HepG2 (cell line): ENCODE measurements around the gene VEZF1. TPM values are rescaled to one million over a fixed set of nuclear protein-coding genes. Genes with fewer than 3 reads are reported as not detected.

Source experiments
- HMGXB4 ChIP-seq, 2 experiments: sonication (generic) in 1 of 2; formaldehyde crosslinking in 1 of 2; IDR thresholded peaks; 2 replicates each; pipeline versions ENCODE4 v1.4.0 to v1.6.1; 2018 to 2020; ENCODE audit warnings: missing genetic modification reagents in 2 of 2, borderline replicate concordance in 1 of 2, low read depth in 1 of 2, mild to moderate bottlenecking in 1 of 2, missing biosample characterization in 1 of 2
- HOXA9 ChIP-seq: sonication (generic); formaldehyde crosslinking; IDR thresholded peaks from 2 replicates; pipeline ENCODE4 v1.8.1; 2022; ENCODE audit warnings: missing genetic modification reagents, mild to moderate bottlenecking, moderate library complexity, borderline replicate concordance
- KDM3A ChIP-seq: IDR thresholded peaks from 2 replicates; pipeline ENCODE4 v1.6.1; 2018; ENCODE audit warnings: low read depth, missing compliant biosample characterization
- ZFAT ChIP-seq: sonication (generic); formaldehyde crosslinking; conservative IDR thresholded peaks from 2 replicates; pipeline ENCODE4 v1.8.1; 2023; ENCODE audit warnings: missing genetic modification reagents, inconsistent platforms
- ZIK1 ChIP-seq: sonication (generic); formaldehyde crosslinking; IDR thresholded peaks from 2 replicates; pipeline ENCODE4 v1.5.0; 2020; ENCODE audit warnings: mild to moderate bottlenecking, low read depth, missing genetic modification reagents, borderline replicate concordance
- ZMYM3 ChIP-seq: sonication (generic); formaldehyde crosslinking; IDR thresholded peaks from 2 replicates; pipeline ENCODE4 v1.5.1; 2020; ENCODE audit warnings: mild to moderate bottlenecking, missing genetic modification reagents
- ZNF136 ChIP-seq: sonication (generic); formaldehyde crosslinking; IDR thresholded peaks from 2 replicates; pipeline ENCODE4 v1.8.1; 2022; ENCODE audit warnings: low read depth, mild to moderate bottlenecking, moderate library complexity, missing genetic modification reagents
- ZNF20 ChIP-seq: sonication (generic); formaldehyde crosslinking; IDR thresholded peaks from 2 replicates; pipeline ENCODE4 v1.4.0; 2020; ENCODE audit warnings: mild to moderate bottlenecking, moderate library complexity, missing genetic modification reagents
- ZNF503 ChIP-seq: sonication (generic); formaldehyde crosslinking; IDR thresholded peaks from 2 replicates; pipeline ENCODE4 v1.4.0; 2020; ENCODE audit warnings: missing genetic modification reagents
- ZNF740 ChIP-seq: sonication (generic); formaldehyde crosslinking; IDR thresholded peaks from 2 replicates; pipeline ENCODE4 v1.4.0; 2020; ENCODE audit warnings: missing genetic modification reagents
- polyA plus RNA-seq, 8 experiments: library from polyadenylated mRNA; depleted of rRNA in 3 of 8; stranded (reverse) in 7 of 8; unstranded in 1 of 8; fragments of >200 nt; fragmentation: Illumina TruSeq in 4 of 8; extraction: Trizol in 4 of 8; gene quantifications; 2 replicates each; pipeline versions ENCODE4 v1.2.1 to v1.2.3, GENCODE V29; 2011 to 2016; ENCODE audit warnings: low read depth in 4 of 8, missing spikeins in 1 of 8, mixed read lengths in 1 of 8; ENCODE audit not compliant: insufficient read depth in 1 of 8
- total RNA-seq, 5 experiments: library from RNA; depleted of rRNA; stranded (reverse); fragments of >200 nt; fragmentation: Illumina TruSeq; extraction: Trizol; gene quantifications; 2 replicates each; pipeline ENCODE4 v1.2.3, GENCODE V29; 2016; ENCODE audit warnings: low read depth in 1 of 5
- TF ChIP-seq, protein P1 (sequence below): sonication (generic); formaldehyde crosslinking; IDR thresholded peaks from 2 replicates; pipeline ENCODE4 v1.5.1; 2020; ENCODE audit warnings: missing genetic modification reagents, mild to moderate bottlenecking, borderline replicate concordance

The VEZF1 gene
- total and polyA plus RNA-seq, 2 of the 13 experiments (the other 11 are each of a cell fraction or from before 2014, with no cell fraction given): 45.9 to 49.7 TPM

DNA sequence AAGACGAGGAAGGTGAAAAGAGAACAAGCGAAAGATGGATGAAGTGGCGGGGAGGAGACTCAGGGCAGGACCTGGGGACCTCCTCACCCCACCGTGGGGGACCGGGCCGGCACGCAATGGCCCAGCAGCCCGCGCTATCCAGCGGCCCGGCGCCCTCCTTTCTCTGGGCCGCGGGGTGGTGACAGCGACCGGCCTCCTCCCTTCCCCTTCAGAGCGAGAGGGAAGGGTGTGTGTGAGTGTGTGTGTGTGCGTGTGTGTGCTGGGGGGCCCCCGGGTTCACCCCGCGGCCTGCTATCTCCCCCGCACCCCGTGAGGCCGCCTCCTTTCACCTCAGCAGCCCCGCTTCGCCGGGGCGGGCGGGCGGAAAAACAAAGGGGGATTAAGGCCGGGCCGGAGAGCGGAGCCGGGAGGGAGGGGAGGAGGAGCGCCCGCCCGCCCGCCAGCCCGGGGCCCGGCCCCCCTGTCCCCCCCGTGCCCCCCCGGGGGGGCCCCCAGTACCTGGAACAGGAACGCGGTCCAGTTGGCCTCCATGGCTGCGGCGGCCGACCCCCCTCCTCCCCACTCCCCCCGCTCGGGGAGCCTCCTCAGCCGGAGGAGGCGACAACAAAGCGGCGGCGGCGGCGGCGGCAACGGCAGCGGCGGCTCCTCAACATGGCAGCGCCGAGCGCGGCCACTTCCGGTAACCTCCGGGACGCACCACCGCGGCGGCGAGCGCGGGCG is at the start of gene VEZF1 (continued):
- TF ChIP-seq ZMYM3 (CRISPR knock-in tag) (no peak), ZNF136 (CRISPR knock-in tag) (peak; percentile 42; the same call in 1 of the 2 replicates), ZNF20 (CRISPR knock-in tag) (no peak), ZFAT (CRISPR knock-in tag) (no peak), HMGXB4 (CRISPR knock-in tag; IDR thresholded peaks at IDR 0.05; ENCODE audit: borderline replicate concordance in 1 of 2, low read depth in 1 of 2) (no peak; a peak in 2 of 4 replicates), HOXA9 (no peak), ZIK1 (CRISPR knock-in tag) (0 out of 2 replicates have a peak, but pooled peaks have one; percentile 41), KDM3A (CRISPR knock-in tag) (peak; percentile 80; the same call in 1 of the 2 replicates), ZNF740 (CRISPR knock-in tag) (peak; percentile 35; the same call in 1 of the 2 replicates), ZNF503 (CRISPR knock-in tag) (no peak; the same call in 1 of the 2 replicates)
- TF ChIP-seq, protein P1, sequence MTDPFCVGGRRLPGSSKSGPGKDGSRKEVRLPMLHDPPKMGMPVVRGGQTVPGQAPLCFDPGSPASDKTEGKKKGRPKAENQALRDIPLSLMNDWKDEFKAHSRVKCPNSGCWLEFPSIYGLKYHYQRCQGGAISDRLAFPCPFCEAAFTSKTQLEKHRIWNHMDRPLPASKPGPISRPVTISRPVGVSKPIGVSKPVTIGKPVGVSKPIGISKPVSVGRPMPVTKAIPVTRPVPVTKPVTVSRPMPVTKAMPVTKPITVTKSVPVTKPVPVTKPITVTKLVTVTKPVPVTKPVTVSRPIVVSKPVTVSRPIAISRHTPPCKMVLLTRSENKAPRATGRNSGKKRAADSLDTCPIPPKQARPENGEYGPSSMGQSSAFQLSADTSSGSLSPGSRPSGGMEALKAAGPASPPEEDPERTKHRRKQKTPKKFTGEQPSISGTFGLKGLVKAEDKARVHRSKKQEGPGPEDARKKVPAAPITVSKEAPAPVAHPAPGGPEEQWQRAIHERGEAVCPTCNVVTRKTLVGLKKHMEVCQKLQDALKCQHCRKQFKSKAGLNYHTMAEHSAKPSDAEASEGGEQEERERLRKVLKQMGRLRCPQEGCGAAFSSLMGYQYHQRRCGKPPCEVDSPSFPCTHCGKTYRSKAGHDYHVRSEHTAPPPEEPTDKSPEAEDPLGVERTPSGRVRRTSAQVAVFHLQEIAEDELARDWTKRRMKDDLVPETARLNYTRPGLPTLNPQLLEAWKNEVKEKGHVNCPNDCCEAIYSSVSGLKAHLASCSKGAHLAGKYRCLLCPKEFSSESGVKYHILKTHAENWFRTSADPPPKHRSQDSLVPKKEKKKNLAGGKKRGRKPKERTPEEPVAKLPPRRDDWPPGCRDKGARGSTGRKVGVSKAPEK: no peak
